ENCODE measurements around the gene NNAT. TPM values are rescaled to one million over a fixed set of nuclear protein-coding genes. Genes with fewer than 3 reads are reported as not detected.

NNAT gene
- total and polyA plus RNA-seq, 2 donors (not counting 1 experiment from before 2014, with no cell fraction given): not detected

GRCh38 chr20:37556538-37556937 is 35.5 kb downstream of the NNAT start:
- H3K27me3 Mint-ChIP-seq: peaks cover 38% of the 10 kb centered on the region

GRCh38 chr20:37558306-37558705 is 37.3 kb downstream of the NNAT start:
- TF ChIP-seq CTCF (IDR thresholded peaks at IDR 0.05): no peak
- TF ChIP-seq EZH2 (IDR thresholded peaks at IDR 0.05; ENCODE audit: borderline replicate concordance, insufficient read depth, low read depth, low read length, poor library complexity, severe bottlenecking): no peak
- ATAC-seq (ENCODE audit: low read depth): no peak
- no peak overlapping the region for H3K4me3 ChIP-seq (ENCODE audit: control extremely low read depth in 1 of 5, extremely low read depth in 1 of 5, insufficient read depth in 1 of 5, low read depth in 2 of 5, low read length in 4 of 5)
- Mint-ChIP-seq H3K4me1 (no peaks in the 10 kb centered on the region), H3K4me3 (no peak overlapping the region), H3K27ac (no peak overlapping the region), H3K27me3 (peaks cover 41% of the 10 kb centered on the region), H3K9me3 (ENCODE audit: insufficient read depth) (no peaks in the 10 kb centered on the region)
- POLR2A ChIA-PET: no interaction called here
- peaks cover 0 to 16% (median 4%) of the 10 kb centered on the region in 4 experiments for H3K27me3 ChIP-seq (replicated peaks in 1 of 4; ENCODE audit: control extremely low read depth in 1 of 4, control insufficient read depth in 3 of 4, insufficient read depth in 4 of 4, low read length in 3 of 4)
- no peaks in the 10 kb centered on the region for H3K4me1 ChIP-seq (ENCODE audit: control insufficient read depth in 2 of 2, insufficient read depth in 2 of 2, low read length in 2 of 2)
- H2AFZ ChIP-seq (ENCODE audit: insufficient read depth, low read depth, low read length, poor library complexity, severe bottlenecking): no peak overlapping the region
- CTCF ChIA-PET: interaction anchor here (0.6 to 1.3 kb wide), 2 partner anchors 179 to 667 kb away, joined by 3 read pairs; no protein-coding TSS in a partner anchor
- intact Hi-C loops (cut with micrococcal nuclease): no loop called here
- DNase-seq: no peak
- no peak overlapping the region for H3K27ac ChIP-seq (ENCODE audit: low read length in 2 of 2)
- no peaks in the 10 kb centered on the region for H3K9me3 ChIP-seq (ENCODE audit: control extremely low read depth in 1 of 3, control insufficient read depth in 2 of 3, insufficient read depth in 1 of 3, low read length in 2 of 3)
- no peak overlapping the region for H3K9ac ChIP-seq (ENCODE audit: low read length)
- H4K20me1 ChIP-seq (ENCODE audit: control insufficient read depth, insufficient read depth, low read length, poor library complexity, severe bottlenecking): no peaks in the 10 kb centered on the region
- H3K79me2 ChIP-seq (ENCODE audit: control insufficient read depth, insufficient read depth, low read length): no peaks in the 10 kb centered on the region
- WGBS (ENCODE audit: insufficient coverage): 93% methylated on average over 3 of the region's 4 CpGs
- H3K4me2 ChIP-seq (replicated peaks; ENCODE audit: low read depth, low read length, poor library complexity, severe bottlenecking): no peak overlapping the region
- no peaks in the 10 kb centered on the region for H3K36me3 ChIP-seq (replicated peaks in 1 of 2; ENCODE audit: control extremely low read depth in 1 of 2, control insufficient read depth in 1 of 2, extremely low read depth in 1 of 2, insufficient read depth in 2 of 2, low read length in 1 of 2)

More at GRCh38 chr20:37556538-37556937, 35.5 kb downstream of the NNAT start:
- Histone ChIP-seq H3K36me3 (replicated peaks in 1 of 2; ENCODE audit: control extremely low read depth in 1 of 2, control insufficient read depth in 1 of 2, extremely low read depth in 1 of 2, insufficient read depth in 2 of 2, low read length in 1 of 2) (no peaks in the 10 kb centered on the region), H3K4me3 (ENCODE audit: control extremely low read depth in 1 of 5, extremely low read depth in 1 of 5, insufficient read depth in 1 of 5, low read depth in 2 of 5, low read length in 4 of 5) (no peak overlapping the region), H3K9ac (ENCODE audit: low read length) (no peak overlapping the region), H3K4me2 (replicated peaks; ENCODE audit: low read depth, low read length, poor library complexity, severe bottlenecking) (no peak overlapping the region), H2AFZ (ENCODE audit: insufficient read depth, low read depth, low read length, poor library complexity, severe bottlenecking) (no peak overlapping the region), H3K9me3 (ENCODE audit: control extremely low read depth in 1 of 3, control insufficient read depth in 2 of 3, insufficient read depth in 1 of 3, low read length in 2 of 3) (no peaks in the 10 kb centered on the region), H3K4me1 (ENCODE audit: control insufficient read depth in 2 of 2, insufficient read depth in 2 of 2, low read length in 2 of 2) (no peaks in the 10 kb centered on the region), H3K79me2 (ENCODE audit: control insufficient read depth, insufficient read depth, low read length) (no peaks in the 10 kb centered on the region), H3K27me3 (replicated peaks in 1 of 4; ENCODE audit: control extremely low read depth in 1 of 4, control insufficient read depth in 3 of 4, insufficient read depth in 4 of 4, low read length in 3 of 4) (peaks cover 0 to 12% (median 3%) of the 10 kb centered on the region in 4 experiments), H4K20me1 (ENCODE audit: control insufficient read depth, insufficient read depth, low read length, poor library complexity, severe bottlenecking) (no peaks in the 10 kb centered on the region), H3K27ac (ENCODE audit: low read length in 2 of 2) (no peak overlapping the region)
- no peak overlapping the region for H3K4me3 Mint-ChIP-seq
- H3K9me3 Mint-ChIP-seq (ENCODE audit: insufficient read depth): no peaks in the 10 kb centered on the region
- DNase-seq (no peak), ATAC-seq (ENCODE audit: low read depth) (no peak)
- ChIA-PET CTCF (no interaction called here), POLR2A (no interaction called here)
- WGBS (ENCODE audit: insufficient coverage): 86% methylated on average over 6 of the region's 6 CpGs
- no peak overlapping the region for H3K27ac Mint-ChIP-seq
- TF ChIP-seq CTCF (IDR thresholded peaks at IDR 0.05): no peak
- no peak for TF ChIP-seq EZH2 (IDR thresholded peaks at IDR 0.05; ENCODE audit: borderline replicate concordance, insufficient read depth, low read depth, low read length, poor library complexity, severe bottlenecking)
- H3K4me1 Mint-ChIP-seq: no peaks in the 10 kb centered on the region
- intact Hi-C loops (cut with micrococcal nuclease): no loop called here

Data from B cell (primary cell).